ENCODE data around the gene TMEM229B.
"Not testable (repeated sequence)": the region's sequence is repeated elsewhere in the genome, so short reads cannot be mapped to it uniquely, and the experiment has no call there.

Gene TMEM229B

DNA sequence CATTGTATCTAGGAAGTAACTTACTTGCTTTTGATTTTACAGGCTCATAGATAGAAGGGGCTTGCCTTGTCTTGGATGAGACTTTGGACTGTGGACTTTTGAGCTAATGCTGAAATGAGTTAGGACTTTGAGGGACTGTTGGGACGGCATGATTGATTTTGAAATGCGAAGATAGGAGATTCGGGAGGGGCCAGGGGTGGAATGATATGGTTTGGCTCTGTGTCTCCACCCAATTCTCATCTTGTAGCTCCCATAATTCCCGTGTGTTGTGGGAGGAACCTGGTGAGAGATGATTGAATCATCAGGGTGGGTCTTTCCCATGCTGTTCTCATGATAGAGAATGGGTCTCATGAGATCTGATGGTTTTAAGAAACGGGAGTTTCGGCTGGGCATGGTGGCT, 36.9 kb downstream of the TMEM229B start:
- DNase-seq = not testable (repeated sequence)

DNA sequence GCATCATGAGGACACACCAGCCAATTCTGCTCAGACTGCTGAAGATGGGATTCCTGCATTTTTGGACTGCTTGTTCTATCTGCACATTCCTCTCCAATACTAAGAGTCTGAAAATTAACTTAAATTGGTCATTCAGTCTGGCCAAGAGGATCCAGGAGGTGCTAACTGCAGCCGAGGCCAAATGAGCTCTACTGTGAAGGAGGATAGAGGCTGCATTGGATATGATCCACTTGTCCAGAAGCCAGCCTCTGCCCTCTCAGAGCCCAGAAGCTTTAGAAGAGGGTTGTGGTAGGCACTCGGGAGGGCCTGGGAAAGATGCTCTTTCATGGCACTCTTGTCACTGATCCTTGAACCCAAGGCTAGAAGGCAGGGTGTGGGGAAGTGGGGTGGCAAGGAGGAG, 39.4 kb downstream of the TMEM229B start:
- DNase-seq = no peak

DNA sequence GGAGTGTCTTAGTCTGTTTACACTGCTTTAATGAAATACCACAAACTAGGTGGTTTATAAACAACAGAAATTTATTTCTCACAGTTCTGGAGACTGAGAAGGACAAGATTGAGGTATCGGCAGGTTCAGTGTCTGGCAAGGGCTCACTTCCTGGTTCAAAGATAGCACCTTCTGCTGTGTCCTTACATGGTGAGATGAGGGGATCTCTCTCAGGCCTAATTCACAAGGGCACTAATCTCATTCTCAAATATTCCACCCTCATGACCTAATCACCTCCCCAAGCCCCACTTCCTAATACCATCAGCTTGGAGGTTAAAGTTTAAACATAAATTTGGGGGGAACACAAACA, 41.5 kb downstream of the TMEM229B start:
- no peak for DNase-seq

DNA sequence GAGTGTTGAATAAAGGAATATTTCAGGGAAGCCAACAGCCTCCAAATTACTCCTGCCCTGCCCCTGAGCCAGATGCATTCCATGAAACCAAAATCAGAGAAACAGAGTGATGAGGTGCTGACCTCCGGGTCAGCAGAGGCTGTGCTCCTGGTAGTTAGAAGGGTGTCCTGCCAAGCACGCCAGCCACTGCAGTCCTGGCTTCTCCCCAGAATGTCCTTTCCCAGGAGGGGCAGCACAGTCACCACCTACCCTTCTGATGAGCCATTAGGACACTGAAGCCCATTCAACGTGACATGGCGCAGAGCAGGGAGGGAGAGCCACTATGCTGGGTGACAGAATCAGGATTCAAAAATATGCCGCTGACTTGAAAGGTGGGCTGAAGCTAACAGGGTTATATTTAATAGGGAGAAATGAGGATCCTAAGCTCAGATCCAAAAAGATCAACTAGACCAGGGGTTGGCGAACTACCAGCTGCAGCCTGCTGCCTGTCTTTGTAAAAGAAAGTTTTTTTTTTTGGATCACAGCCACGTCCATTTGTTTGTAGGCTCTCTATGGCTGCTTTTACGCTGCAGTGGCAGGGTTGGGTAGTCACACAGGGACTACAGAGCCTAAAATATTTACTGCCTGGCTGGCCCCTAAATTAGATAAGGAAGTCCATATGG, 42.0 kb downstream of the TMEM229B start:
- DNase-seq = peak; percentile 53

DNA sequence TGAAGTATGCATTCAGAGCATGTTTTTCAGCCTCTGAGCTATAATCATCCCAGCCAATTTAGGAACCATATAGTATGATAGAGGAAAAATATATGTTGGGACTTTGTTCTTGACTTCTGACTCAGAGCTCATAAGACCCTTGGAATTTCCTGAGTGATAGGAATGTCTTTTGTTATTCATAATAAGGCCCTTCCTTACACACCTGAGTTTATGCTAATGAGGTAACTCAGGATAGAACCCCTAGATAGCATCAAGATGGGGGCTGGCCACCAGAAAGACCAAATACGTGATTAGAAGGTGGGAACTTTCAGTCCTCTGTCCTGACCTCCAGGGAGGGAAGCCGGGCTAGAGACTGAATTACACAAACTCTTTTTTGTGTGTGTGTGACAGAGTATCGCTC, 44.1 kb downstream of the TMEM229B start:
- DNase-seq = no peak

DNA sequence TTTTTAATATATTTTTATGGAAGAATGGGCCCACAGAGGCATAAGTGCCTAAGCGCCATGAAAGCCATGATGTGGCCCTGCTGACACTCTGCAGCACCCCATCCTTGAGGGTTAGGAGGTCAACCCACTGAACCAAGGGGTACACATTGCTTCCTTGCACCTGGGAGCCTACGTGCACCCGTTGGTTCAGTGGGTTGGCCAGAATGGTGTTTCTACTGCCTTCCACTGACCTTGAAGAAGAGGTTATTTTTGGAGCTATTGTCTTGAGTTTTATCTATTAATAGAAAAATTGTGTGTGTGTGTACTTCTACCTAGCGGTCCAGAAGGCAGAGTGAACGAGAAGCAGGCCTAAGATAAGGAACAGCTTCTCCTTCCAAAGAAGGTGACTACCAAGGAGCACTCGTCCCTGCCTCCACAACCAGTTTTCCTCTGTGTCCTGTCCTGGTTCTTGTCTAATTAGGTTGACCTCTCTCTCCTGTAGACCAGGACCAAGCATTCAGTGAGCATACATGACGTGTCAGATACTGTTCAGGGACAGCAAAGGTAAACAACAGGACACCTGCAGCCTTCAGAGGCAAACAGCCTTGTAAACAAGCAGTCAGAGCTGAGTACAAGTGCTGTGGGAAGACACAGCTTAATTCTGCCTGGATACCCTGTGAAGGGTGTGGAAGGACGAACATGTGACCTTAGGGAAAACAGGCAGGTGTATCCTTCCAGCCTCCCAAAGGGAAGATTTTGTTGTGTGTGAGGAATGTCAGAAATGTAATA, 46.2 kb downstream of the TMEM229B start:
- no peak for DNase-seq

DNA sequence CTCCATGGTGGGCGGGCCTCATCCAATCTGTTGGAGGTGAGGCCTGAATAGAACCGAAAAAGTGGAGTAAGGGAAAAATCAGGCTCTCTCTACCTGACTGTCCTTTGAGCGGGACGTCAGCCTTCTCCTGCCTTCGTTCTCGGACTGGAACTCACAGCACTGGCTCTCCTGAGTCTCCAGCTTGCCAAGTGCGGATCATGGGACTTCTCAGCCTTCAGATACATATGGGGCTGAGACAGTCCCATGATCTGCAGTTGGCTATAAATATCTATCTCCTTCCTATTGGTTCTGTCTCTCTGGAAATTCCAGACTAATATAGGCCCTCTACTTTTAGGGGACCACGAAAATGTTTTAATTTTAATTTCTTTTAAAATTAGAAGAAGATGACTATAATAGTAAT, 46.8 kb downstream of the TMEM229B start:
- no peak for DNase-seq

DNA sequence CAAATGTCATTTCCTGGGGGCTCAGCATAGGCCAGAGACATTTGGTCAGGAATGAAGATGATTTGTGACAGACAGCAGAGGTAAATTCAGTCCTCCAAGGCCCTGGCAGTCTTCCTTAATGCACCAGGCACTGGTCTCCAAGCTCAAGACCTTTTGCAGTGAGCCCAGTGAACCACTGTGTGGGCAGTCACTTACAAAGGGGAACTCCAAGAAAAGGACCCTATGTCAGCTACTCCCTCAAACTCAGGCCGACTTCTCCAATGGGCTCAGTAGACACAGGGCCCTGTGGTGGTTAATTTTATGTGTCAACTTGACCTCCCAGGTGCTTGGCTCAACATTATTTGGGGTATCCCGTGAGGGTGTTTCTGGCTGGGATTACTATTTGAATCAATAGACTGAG, 47.3 kb downstream of the TMEM229B start:
- no peak for DNase-seq

DNA sequence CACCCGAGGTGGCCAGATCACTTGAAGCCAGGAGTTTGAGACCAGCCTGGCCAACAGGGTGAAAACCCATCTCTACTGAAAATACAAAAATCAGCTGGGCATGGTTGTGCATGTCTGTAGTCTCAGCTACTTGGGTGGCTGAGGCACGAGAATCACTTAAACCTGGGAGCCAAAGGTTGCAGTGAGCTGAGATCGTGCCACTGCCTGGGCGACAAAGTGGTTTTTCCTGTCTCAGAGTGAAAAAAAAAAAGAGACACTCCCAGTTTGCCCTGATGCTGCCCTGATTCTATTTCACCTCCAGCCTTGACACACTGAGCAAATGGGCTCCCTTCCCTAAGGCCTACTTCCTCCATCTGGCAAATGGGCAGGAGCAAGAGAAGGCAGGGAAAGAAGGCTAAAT, 48.0 kb downstream of the TMEM229B start:
- DNase-seq = no peak

DNA sequence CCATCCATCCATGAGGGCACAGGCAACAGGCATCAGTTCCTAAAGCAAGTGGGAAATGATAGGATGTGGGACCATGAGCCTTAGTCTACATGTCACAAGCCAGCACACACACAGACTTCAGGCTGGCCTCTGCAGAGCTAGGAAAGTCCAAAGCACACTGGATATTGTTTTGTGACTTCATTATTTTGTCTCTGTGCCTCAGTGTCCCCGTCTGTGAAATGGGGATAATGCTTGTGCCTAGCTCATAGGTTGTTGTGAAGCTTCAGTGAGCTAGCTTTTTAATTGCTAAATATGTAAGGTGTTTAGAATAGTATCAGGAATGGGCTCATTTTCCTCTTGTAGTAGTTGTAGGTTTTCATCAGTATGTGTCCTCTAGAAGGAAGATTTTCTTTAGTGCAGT, 49.6 kb downstream of the TMEM229B start:
- no peak for DNase-seq

DNA sequence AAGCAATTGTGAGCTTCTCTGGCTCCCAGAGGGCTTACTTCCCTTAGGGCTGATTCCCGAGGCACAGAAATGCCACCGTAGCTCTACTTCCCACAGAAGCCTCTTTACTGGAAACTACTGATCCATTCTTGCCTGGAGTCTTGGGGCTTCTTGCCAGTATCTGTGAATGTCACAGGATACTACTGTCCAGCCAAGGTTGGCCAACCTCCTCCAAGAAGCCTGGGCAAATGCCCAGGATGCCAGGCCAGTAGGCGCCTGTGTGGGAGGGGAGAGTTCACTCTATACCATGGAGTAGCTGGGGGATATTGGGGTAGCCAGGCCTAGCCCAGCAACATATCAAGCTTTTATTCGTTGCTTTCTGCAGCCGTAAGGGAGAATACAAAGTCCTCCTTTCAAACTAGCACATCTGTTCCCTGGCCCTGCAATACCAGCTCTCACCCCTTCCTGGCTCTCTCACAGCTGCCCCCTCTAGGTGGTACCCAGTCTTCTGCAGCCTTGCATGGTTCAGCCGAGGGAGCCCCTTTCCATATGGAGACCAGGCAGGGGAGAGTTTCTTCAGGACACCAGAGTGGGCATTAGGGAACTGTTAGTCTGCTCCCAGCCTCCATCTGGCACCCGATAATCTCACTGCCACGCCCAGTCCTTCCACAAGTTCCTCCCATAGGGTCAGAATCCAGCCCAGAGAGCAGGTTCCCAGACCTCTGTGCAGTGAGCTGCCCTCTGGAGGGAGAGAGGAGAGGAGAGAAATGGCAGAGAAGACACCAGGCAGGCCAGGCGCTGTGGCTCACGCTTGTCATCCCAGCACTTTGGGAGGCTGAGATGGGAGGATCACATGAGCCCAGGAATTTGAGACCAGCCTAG, 52.3 kb downstream of the TMEM229B start:
- no peak for DNase-seq

DNA sequence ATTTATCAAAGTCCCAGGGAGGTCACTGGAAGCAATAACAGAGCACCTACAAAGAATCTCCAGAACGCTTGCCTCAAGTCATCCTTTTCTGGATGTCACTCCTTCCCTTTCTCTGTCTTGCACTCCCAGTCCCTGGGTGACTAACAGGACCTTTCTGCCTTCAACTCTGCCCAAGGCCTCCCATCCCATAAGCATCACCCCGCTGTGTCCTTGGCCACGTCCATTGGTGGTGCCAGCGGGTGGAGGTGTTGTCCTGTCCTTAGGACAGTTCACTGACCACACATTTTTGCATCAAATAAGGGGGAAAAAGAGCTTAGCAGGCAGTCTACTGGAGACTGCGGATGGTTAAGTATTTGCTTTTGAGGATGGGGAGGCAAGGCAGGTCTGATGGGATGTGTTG, 52.9 kb downstream of the TMEM229B start:
- DNase-seq = no peak

DNA sequence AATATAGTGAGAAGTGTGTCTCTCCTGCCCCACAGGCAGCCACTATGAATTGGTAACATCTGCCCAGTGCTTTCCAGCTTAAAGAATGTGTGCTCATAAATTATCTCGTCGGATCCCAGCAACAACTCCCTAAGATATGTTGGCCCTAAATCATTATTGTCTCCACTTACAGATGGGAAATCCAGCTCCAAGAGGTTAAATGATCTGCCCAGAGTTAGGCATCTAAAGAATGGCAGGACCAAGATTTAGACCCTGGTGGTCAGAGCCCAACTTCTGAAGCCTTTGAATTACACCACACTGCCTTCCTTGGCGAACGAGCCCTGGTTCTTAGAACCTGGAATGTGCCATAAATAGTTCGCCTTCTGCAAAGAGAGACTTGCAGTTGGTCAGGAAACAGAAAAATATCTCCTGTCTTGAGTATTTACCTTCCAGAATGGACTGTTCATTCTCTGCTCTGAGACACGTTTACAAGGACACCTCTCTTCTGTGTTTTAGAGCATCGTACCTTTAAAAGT, 56.4 kb downstream of the TMEM229B start:
- no peak for DNase-seq

DNA sequence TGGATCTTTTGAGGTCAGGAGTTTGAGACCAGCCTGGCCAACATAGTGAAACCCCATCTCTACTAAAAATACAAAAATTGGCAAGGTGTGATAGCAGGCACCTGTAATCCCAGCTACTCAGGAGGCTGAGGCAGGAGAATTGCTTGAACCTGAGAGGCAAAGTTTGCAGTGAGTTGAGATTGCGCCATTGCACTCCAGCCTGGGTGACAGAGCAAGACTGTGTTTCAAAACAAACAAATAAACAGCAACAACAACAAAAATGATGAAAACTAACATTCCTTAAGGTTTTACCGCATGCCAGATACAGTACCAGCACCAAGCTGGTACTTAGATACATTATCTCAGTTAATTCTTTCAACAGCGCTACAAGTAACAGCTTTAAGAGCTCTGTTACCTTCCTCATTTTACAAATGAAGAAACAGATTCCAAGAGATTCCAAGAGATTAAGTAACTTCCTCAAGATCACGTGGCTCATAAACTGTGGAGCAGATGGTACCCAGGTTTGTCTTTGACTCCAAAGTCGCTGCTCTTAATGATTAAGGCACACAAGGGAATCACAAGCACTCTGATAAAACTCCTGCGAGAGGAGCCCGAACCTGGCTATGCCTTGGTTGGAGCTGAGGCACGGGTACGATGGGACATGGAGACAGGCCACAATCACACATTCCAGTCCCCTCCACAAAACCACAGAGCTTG, 58.9 kb downstream of the TMEM229B start:
- no peak for DNase-seq

DNA sequence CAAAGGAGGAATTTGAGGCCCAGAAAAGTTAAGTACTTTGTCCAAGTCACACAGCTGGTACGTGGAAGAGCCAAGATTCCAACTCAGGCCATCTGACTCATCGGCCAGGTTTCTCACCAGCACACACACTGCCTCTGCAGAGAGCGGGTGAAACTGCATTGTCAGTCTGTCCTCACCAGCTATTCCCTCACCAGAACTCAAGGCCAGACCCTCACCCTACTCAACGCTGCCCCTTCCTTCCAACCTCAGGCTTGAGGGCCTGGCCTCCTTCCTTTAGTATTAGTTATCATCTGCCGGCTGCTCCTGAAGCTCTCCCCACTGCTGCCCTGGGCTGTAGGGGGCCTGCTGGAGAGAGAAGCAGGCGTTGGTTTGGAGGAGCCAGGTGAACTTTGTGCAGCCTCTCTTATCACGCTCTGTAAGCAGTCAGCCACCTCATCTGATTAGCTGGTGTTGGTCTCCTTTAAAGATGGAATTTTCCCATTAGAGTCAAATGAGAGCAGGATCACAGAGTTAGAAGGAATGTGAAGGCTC, 60.0 kb downstream of the TMEM229B start:
- no peak for DNase-seq

DNA sequence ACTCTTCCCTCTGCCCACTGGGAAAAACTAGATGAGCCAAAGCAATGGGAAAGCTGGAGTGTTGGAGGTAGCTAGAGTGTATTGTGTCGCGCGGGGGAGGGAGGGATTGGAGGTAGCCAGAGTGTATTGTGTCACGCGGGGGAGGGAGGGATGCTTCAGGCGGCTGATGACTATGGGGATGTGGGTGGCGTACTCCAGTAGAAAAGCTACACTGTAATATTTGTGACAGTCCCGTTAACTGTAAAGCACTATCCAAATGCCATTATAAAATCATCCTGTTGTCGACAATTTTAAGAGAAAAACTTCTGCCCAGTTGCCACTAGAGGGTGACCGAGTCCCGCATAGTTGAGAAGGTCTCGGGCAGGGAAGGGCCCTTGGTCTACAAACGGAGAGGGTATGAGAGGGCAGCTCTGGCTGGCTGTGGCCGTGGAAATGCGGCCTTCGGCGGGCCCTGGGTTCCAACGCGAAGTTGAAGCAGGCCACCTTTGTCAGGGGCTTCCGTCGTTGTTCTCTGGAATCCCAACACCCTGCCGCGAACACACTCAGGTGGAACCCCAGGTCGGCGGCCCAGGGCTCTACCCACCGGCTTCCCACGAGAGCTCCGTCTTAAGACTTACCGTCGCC, 61.4 kb downstream of the TMEM229B start:
- DNase-seq = peak; percentile 62

DNA sequence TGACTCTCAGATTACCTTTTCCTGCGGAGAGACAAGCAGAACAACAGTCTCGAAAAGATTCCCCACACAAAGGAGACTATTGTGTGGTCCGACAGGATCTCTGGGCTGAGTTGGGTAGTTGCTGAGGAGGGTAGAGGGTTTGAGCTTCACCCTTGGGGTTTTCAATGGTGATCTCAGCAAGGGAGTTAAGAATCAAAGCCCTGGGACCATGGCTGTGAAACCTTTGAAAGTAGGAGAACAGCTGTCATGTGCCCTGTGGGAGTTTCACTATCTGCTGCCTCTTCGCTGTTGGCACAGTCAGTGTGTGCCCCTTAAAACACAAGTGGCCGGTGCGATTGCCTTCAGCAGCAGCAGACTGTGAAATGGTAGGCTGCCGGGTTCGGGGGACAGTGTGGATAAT, 62.4 kb downstream of the TMEM229B start:
- DNase-seq = no peak

DNA sequence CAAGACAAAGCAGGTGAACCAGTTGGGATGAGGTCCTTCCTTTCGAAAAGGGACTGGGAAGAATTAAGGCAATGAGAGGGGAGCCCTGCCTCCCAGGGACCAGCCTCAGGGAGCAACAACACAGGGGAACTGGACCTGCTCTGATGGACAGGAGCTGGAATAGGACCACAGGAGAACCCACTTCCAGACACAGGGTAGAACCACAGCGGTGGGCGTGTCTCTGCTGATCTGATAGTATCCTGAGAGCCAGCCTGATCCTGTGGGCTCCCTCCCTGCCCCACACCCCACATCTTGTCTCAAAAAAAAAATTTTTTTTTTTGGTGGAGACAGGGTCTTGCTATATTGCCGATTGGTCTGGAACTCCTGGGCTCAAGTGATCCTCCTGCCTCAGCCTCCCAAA, 62.9 kb downstream of the TMEM229B start:
- DNase-seq = no peak

DNA sequence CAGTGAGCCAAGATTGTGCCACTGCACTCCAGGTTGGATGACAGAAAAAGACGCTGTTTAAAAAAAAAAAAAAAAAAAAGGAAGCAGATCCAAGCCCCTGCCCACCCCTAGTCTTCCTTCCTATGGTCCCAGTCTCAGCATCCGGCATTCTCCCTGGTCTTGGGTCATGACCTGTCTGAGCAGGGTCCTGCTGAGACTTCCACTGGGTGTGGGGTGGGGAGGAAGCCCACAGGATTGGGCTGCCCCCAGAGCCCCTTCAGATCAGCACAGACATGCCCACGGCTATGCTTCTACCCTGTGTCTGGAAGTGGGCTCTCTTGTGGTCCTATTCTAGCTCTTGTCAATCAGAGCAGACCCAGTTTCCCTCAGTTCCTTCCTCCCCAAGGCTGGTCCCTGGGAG, 64.0 kb downstream of the TMEM229B start:
- DNase-seq = no peak

DNA sequence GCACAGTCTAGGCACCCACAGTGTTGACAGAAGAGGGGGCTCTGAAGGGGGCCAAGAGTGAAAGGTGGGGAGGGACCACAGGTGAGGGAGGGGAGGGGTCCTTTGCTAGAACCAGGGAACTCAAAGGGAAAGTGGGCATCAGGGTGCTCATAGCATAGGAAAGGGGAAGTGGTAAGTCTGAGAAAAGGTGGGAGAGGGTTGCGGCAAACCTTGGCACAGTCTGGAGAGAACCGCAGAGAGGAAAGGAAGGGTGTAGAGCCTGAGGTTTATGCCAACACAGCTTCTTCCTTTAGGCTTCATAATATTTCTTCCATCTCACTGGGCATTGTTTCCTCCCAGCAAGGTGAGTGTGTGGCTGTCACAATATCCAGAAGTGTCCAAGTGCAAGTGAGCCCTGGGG, 65.1 kb downstream of the TMEM229B start:
- DNase-seq = no peak

DNA sequence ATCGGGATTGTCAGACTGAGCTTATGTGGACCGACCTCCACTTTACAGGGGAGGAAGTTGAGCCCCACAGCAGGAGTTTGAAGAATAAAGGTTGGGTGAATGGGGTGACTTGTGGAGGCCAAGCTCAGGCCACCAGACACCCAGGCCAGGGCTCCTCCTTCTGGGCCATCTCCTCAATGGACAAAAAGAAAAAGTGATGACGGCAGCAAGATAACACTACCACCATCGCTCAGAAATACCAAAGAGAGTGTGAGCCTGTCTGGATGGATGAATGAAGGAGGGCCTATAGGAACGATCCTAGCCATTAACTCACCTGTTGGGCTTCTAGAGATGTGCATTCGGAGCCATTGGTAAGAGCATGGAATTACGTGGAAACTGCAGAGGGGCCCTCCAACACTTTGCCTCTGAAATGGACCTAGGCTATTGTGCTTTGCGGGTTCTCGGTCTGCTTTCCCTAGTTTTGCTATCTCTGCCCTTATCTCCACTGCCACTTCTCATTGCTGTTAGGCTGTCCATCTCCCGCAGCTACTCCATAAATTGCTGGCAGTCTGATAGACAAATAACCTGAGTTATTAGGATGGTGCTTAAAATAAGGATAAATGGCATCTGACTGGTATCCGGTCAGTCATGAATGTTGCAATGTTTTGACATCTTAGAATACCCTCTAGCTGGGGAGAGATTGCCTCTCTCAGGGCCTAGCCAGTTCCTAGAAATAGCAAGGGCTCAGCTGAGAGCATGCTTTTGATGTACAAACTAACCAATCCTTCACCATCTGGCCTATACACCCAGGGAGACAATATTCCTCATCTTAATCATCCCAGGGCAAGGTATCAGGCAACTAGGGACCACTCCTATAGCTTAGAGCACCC, 66.9 kb downstream of the TMEM229B start:
- DNase-seq = no peak
